IPS-NIHi11 (cell line): Measurements from ENCODE around the gene MEOX2.

Experiments
- DNase-seq: peaks from one replicate; pipeline ENCODE4 v3.0.0; 2012; ENCODE audit warnings: mixed read lengths, low spot score

Gene MEOX2

DNA sequence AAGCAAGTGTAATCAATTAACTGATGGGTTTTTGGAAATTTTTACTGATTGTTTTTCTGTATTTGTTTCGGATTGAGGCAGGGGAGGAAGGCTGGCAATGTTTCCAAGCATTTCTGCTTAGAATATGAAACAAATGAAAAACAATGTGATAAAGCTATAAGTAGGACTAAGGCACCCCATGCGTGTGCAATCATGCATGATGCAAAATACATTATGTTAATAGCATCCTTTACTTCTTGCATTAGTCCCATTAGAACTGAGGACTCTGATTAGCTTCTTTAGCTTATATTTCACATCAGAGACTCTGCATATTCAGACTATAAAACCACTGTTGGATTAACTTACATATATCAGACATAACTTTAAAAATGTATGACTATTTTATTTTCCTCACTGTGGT, 76.0 kb downstream of the MEOX2 start:
- DNase-seq: no peak

DNA sequence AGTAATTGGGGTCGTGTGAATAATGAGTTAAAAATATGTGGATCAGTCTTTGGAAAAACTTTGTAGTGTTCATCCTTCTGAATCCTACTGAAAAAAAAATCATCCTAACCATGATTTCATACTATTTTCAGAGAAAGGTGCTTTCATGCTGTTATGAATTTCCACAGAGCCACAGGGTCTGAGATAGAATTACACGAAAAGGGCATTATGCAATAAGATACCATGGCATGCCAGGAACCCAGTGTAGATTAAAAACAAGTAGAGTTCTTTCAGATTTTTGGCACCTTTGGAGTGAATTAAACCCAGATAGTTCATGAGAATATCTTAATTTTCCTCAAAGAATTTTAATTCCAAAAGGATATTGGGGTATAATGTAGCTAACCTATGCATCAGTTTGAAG, 77.2 kb downstream of the MEOX2 start:
- DNase-seq: no peak

DNA sequence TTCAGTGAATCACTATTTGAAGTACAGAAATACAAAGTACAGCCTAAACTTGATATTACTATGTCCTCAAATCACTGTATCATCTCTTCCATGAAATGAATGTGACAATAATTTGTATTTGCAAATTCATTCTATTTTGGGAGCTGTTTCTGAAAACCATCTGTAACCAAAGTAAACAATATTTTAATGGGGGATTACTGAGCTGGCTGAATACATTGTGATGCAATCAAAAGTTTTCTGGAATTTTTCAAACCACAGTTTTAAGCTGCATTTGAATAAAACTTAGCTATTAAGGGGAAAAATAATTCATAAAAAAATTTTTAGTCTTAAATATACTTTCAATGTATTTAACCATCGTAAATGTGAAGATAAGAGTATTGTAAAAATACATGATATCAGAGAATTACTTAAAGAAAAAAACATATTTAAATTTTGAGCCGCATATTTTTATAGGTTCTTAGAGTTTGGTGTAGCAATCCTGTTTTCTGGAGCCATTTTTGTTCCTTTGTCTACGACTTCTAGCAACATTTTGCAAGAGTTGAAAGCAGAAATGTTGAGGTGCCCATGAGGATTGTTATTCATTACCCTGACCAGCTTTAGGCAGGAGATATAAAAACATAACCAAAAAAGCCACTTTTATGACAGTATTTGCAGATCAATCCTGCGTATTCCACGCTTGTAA, 78.8 kb downstream of the MEOX2 start:
- no peak for DNase-seq

DNA sequence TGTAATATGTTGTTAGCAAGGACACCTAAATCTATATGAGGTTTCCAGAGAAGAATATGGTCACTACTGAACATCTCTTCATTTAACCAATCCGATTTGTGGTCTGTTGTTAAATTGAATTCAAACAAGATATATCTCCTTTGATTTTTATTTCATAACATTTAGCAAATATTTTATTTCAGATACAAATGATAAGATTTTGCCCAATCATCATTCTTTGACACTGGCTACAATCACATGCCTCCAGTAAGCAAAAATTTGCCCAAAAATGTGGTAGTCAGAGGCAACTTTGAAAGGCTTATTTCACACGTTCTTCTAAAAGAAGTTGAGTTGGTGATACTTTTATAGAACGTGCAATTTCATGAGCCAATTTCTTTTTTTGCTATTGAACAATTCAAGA, 79.9 kb downstream of the MEOX2 start:
- DNase-seq: no peak

DNA sequence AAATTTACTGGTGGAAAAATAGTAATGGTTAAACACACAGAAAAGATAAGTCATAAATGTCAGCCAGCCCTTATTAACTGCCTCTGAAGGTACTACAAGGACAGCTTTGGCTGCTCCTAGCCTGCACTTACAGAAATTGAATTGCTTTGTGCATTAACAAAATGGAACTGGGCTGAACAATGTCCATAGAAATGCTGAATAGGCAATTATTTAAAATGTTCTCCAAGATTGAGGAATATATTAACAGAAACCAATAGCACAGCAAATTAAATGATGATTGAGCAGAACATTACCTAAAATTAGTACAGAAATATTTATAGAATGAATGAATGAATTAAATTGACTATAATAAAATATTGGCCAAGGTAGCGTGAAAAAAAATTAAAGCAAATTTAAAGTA, 82.3 kb downstream of the MEOX2 start:
- DNase-seq: no peak

DNA sequence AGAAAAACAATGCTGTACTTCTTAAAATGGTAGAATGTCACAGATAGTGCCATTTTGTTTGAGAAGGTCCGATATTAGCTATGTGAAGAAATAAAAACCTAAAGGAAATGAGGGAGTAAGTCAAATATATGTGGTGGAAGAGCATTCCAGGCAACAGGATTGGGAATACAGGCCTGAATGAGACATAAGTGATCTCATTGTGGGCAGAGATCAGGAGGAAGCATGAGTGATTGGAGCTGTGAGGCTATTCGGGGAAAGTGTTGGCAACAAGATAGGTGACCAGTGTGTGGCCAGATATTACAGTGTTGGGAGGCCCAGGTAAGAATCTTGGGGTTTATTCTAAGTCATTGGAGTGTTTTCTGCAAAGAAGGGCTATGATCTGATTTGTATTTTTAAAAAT, 83.4 kb downstream of the MEOX2 start:
- DNase-seq: no peak

DNA sequence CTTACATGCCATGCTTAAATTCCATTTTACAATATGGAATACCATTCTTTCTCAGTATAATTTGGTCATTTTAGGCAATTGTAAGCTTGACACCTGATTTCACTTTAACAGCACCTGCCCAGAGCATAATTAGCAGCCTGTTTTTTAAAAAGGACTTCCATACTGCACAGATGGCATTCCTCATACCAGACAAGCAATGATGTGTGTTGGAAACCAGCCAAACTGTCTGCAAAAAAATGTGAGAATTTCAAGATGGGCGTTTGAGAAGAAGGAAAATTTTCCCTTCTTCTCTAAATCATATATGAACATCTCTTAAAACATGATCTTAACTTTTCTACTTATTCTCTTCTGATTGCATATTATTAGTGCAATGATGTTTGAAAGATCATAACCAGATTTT, 84.2 kb downstream of the MEOX2 start:
- DNase-seq: no peak

DNA sequence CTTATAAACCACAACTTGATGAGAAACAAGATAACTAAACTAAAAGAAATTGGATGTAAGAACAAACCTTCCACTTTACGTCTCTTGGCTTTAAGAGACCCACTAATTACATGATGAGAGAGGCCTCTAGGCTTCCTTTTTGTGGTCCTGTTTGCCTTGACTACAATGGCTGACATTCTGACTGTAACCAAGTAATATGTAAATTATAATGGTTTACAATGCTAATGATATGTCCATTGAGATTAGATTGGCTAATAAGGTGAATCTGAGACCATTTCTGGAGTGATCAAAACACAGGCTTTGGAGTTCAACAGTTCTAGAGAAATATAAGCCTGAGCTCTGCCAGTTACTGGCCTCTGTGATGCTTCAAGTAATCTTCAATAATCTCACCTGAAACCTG, 85.3 kb downstream of the MEOX2 start:
- no peak for DNase-seq

DNA sequence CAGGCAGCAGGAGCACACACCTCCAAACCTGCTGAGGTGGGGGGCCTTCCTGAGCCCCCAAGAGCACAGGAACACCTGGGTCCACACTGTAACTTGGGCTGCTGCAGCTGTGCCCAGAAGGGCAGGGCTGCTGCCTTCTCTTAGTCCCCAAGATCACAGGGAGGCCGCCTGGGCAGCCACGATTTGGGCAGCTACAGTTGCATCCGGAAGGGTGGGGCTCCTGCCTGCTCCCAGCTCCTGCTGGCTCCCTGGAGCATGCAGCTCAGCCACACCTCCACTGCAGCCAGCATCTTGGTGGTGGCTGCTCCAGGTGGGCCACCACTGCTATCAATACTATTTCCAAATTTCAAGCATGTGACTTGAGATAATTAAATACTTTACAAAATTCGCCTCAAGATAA, 86.2 kb downstream of the MEOX2 start:
- DNase-seq: no peak

DNA sequence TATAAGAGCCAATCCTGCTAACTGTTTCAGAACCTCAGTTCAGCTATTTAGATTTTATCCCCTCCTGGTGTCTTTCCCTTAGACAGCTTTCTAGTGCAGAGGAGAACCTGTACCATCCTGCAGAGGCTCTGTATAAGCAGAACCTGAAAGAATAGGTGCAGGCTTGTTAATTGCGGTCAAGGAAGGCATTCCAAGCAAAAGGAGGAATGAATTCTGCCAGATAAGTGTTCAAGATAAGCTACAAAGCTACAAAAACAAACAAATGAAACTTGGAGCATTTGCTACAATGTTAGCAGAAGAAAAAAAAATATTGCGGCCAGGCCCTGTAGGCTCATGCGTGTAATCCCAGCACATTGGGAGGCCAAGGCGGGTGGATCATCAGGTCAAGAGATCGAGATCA, 92.0 kb downstream of the MEOX2 start:
- DNase-seq: no peak

DNA sequence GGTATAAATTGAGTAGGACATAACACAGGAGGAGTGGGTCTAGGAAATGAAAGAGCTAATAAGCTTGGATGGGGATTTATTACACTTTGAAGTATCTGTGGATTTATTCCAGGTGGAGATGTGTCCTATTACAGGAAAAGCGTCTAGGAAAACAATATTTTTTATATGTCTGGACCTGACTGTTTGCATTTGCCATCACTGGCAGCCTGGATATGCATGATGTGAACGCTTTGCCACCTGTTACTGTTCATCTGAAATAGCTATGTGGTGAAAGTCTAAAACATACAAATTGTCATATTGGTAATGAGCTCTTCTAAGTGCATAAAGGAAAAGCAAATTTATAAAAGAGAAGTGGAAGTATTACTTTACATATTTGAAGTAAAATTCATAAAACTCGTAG, 93.1 kb downstream of the MEOX2 start:
- DNase-seq: no peak

DNA sequence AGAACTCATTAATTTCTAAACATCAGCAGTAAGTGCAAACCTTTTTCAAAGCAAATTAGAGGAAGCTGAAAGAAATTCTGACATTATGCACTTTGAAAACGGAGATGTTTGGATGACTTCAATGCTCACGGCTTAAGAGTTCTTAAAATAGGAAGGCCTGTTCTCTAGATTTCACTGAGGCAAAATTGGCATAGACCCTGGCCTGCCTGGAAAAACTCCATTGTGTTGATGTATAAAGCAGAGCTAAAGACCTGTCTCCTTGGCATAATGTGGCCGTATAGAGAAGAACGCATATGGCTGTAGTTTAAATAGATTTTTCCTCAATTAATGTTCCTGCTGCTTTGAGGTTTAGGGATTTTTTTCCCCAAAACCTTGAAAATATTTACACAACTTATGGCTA, 100.2 kb downstream of the MEOX2 start:
- DNase-seq: no peak

DNA sequence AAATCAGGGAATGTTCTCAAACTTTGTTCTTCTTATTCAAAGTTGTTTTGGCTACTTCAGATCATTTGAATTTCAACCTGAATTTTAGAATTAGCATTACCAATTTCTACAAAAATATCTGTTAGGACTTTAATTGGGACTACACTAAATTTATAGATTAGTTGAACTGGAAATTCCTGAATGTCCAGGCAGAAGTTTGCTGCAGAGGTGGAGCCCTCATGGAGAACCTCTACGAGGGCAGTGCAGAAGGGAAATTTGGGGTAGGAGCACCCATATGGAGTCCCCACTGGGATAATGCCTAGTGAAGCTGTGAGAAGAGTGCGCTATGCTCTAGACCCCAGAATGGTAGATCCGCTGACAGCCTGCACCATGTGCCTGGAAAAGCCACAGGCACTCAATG, 101.9 kb downstream of the MEOX2 start:
- DNase-seq: no peak

DNA sequence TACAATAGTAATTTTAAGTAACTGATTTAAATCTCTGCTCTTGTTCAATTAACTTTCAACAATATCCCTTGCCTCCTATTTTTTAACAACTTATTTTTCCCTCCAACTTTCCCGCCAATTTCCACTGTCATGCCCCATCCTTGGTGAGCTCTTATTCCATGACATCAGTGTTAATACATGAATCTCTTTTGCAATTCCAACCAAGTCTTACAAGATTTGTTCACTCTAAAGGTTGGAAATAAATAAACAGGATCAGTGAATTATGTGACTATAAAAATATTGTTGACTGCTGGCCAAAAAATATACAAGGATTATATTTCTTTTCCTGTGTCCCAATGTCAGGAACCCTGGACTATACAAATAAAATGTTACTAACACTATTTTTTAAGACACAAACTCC, 103.7 kb downstream of the MEOX2 start:
- DNase-seq: no peak

DNA sequence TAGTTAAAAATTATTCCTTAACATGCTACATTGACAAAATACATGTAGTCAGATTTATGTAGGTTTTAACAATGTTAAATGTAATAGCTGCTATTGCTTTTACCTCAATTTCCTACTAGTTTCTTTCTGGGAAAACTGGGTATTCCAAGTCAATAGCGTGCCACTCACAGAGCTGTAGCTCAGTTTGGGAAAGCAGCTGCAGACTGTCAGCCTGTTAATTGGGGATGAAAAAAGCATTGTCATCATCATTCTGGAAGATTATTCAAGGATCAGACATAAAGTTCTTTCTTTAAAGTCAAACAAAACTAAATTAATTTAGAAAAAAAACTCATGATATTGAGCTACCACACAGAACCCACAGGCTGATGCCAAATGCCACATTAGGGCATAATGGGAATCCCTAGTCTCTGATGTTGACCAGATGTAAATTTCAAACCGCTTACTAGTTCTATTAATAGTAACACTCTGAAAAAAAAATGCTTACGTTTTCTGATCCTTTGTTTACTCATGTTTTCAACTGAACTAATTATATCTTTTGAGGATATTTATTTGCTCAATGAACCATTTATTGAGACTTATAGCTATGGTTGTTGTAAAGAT, 105.0 kb downstream of the MEOX2 start:
- no peak for DNase-seq

DNA sequence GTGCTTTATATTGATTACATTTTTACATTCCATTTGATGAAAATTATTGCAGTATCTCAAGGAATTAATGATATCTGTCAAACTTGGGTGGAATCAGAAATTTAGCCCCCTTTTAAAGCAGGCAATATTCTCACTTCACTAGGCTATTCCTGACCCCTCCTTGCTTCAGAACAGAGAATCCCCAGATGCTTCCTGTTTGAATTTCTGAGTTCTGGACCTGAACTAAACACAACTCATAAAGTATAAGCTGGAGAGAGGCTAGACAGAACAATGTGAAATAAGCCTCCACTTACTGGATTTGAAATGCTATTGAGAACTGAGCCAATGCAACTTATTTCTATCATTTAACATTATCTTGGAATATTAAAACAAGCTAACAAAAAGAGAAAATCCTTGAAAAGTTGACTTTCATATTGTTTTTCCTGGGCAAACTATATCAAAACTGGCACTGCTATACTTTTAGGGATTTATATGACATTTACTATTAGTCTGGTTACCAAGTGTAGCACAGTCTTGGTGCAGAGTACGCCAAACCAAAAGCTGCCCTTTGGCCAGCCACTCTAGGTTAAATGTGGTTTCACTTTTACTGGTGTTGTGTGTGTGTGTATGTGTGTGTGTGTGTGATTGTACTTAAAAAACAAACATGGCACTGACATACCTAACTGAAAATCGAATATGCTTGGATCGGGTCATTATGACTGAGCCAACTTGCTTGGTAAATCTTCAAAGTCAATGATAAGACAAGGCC, 105.7 kb downstream of the MEOX2 start:
- DNase-seq: no peak

DNA sequence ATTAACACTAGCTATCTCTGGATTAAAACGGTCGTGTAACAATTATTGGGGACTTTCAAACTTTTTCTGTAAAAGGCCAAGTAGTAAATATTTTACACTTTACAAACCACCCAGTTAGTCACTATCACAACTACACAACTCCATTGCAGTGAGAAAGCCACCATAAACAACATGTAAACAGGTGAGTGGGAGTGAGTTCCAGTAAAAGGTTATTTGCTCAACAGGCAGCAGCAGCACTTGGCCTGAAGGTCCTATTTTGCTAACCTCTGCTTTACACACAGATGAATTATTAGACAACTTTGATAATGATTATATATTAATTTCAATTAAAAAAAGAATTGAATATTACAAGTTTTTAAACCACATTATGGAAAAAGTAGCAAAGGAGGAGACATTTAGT, 108.9 kb downstream of the MEOX2 start:
- no peak for DNase-seq

DNA sequence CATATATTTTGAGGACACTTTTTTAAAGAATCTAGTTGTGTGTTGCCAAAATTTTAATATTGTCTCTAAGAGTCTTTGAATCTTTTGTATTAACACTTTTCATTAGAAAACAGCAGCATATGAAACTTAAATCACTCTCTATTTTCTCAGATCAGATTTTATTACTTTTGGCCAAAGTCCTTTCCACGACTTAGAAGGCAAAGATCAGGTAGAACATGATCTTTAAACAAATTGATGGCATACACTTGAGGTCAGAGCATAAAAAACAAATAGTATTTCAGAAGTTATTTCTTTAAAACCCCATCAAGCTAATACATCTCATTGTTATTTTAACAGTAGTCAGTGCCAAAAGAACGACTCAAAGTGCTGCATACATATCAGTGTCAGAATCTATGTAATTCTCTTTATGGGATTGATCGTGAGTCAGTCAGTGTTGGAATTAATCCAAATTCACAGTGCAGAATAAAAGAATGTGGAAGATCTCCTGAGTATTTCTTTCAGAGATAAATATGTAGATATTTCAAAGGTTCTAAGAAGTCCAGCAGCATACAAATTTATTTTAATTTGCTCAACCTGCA, 115.1 kb downstream of the MEOX2 start:
- DNase-seq: no peak

DNA sequence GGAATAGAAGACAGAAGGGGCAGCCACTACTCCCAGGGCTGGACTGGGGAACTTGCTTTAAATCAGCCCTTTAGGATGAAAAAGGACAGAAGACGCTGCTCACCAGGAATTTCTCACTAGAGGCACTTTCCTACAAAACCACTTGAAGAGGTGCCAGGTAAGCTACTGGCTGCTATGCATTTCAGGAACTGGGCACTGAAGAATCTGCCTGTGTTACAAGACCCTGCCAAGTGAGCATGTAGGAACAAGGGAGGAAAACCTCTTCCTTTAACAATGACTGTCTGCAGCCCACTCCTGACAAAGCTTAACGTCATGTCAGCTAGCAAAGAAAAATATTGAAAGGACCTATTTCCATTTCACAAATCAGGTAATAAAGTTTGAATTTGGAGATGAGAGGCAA, 118.8 kb downstream of the MEOX2 start:
- DNase-seq: no peak

DNA sequence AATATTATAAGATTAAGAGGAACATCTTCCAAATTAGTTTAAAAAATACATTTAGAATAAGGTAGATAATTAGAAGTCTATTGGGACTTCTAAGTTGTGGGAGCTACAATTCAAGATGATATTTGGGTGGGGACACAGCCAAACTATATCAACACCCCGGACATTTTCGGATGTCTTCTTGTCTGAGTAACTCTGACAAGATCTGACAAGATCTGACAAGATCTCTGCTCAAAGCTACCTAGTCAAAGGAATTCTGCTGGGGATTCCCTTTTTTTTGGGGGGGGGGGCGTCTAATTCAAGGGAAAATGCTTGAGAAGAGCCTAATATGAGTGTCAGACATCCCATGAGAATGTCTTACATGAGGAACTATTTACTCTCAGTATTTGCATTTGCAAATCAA, 119.4 kb downstream of the MEOX2 start:
- no peak for DNase-seq

DNA sequence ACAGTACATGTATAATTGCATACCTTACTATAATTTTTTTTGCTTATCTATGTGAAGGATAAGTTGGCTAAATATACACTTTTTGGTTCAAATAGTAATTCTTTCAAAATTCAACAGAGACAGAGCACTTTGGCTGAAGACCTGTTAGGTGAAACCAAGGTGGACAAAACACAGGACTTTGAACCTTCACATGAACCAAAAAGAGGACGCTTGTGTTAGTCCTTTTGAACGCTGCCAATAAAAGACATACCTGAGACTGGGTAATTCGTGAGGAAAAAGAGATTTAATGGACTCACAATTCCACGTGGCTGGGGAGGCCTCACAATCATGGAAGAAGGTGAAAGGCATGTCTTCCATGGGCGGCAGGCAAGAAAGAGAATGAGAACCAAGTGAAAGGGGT, 120.0 kb downstream of the MEOX2 start:
- no peak for DNase-seq

DNA sequence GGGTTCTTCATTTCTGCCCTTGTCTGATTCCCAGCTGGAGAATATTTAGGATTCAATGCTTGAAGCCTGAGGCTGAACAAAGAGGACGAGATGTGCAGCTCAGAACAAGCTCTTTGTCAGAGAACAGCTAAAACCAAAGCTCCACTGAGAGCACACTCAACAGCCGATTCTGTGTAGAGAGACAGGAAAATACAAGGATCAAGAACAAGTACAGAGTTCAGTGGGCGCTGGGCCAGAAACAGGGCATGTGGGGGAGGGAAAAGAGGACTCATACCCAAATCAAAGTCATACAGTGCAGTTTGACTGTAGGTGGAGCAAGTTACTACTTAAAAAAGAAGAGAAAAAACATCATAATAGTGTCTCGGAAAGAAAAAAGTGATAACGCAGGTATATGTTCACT, 124.6 kb downstream of the MEOX2 start, which contains the start of gene AGMO:
Gene AGMO, minus strand, starts transcription at position 181 of the 400 bp plus-strand sequence.
- no peak for DNase-seq
